Endothelial cell of umbilical vein (primary cell): Measurements from ENCODE around the gene DPM2.

Experiments used
- EZH2 ChIP-seq: IDR thresholded peaks from 2 replicates; pipeline ENCODE4 v1.6.1; 2012; ENCODE audit warnings: borderline replicate concordance, low read depth, mild to moderate bottlenecking, moderate library complexity, low read length, inconsistent platforms; ENCODE audit not compliant: severe bottlenecking
- FOS ChIP-seq: IDR thresholded peaks from 2 replicates; pipeline ENCODE4 v1.6.1; 2011; ENCODE audit warnings: mild to moderate bottlenecking, low read length, moderate library complexity, borderline replicate concordance; ENCODE audit not compliant: insufficient read depth
- GATA2 ChIP-seq: IDR thresholded peaks from 2 replicates; pipeline ENCODE4 v1.7.0; 2011; ENCODE audit warnings: low read depth, mild to moderate bottlenecking, moderate library complexity, mixed read lengths, low read length; ENCODE audit not compliant: insufficient read length, insufficient read depth
- JUN ChIP-seq: IDR thresholded peaks from 2 replicates; pipeline ENCODE4 v1.6.1; 2011; ENCODE audit warnings: borderline replicate concordance, low read depth; ENCODE audit not compliant: insufficient read length, insufficient read depth
- MAX ChIP-seq: IDR thresholded peaks from 2 replicates; pipeline ENCODE4 v1.6.1; 2011; ENCODE audit not compliant: insufficient read depth, insufficient read length
- MYC ChIP-seq: IDR thresholded peaks from one replicate; pipeline ENCODE4 v1.6.1; 2011; ENCODE audit warnings: mild to moderate bottlenecking, low read depth, low read length
- POLR2A ChIP-seq: IDR thresholded peaks from 2 replicates; pipeline ENCODE4 v1.6.1; 2012; ENCODE audit warnings: low read depth, mild to moderate bottlenecking, control low read depth, low read length
- POLR2AphosphoS5 ChIP-seq: IDR thresholded peaks from 2 replicates; pipeline ENCODE4 v1.6.1; 2012; ENCODE audit warnings: low read depth, mild to moderate bottlenecking, control low read depth, low read length, moderate library complexity; ENCODE audit not compliant: insufficient read depth
- TF ChIP-seq, protein P1 (sequence below), 2 donors: IDR thresholded peaks; 1 replicate in 1 of 2; 2 replicates in 1 of 2; pipeline ENCODE4 v1.5.1; 2011; ENCODE audit warnings: low read length in 2 of 2, mild to moderate bottlenecking in 2 of 2, moderate library complexity in 2 of 2, control low read depth in 1 of 2, inconsistent platforms in 1 of 2, low read depth in 1 of 2; ENCODE audit not compliant: insufficient read depth in 1 of 2; ENCODE audit errors: extremely low read depth in 1 of 2

GRCh38 chr9:127980706-127981558 lies 43.3 kb upstream of the DPM2 start, which contains the start of gene EEIG1:
- TF ChIP-seq POLR2A, result peak; percentile 79
- TF ChIP-seq EZH2, result no peak
- peak; percentile 48 for TF ChIP-seq POLR2AphosphoS5
- TF ChIP-seq, protein P1, sequence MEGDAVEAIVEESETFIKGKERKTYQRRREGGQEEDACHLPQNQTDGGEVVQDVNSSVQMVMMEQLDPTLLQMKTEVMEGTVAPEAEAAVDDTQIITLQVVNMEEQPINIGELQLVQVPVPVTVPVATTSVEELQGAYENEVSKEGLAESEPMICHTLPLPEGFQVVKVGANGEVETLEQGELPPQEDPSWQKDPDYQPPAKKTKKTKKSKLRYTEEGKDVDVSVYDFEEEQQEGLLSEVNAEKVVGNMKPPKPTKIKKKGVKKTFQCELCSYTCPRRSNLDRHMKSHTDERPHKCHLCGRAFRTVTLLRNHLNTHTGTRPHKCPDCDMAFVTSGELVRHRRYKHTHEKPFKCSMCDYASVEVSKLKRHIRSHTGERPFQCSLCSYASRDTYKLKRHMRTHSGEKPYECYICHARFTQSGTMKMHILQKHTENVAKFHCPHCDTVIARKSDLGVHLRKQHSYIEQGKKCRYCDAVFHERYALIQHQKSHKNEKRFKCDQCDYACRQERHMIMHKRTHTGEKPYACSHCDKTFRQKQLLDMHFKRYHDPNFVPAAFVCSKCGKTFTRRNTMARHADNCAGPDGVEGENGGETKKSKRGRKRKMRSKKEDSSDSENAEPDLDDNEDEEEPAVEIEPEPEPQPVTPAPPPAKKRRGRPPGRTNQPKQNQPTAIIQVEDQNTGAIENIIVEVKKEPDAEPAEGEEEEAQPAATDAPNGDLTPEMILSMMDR (IDR thresholded peaks at IDR 0.05; ENCODE audit: extremely low read depth in 1 of 2, insufficient read depth in 1 of 2, low read depth in 1 of 2, low read length in 2 of 2), result no peak
- no peak for TF ChIP-seq MAX
- TF ChIP-seq MYC, result no peak
- TF ChIP-seq FOS, result no peak
- TF ChIP-seq JUN, result no peak
- no peak for TF ChIP-seq GATA2
